ENCODE results near the gene MYNN. TPM values are rescaled to one million over a fixed set of nuclear protein-coding genes. Genes with fewer than 3 reads are reported as not detected.

The MYNN gene
- total RNA-seq, 1 experiment from 2014 or later = 13.5 TPM

DNA sequence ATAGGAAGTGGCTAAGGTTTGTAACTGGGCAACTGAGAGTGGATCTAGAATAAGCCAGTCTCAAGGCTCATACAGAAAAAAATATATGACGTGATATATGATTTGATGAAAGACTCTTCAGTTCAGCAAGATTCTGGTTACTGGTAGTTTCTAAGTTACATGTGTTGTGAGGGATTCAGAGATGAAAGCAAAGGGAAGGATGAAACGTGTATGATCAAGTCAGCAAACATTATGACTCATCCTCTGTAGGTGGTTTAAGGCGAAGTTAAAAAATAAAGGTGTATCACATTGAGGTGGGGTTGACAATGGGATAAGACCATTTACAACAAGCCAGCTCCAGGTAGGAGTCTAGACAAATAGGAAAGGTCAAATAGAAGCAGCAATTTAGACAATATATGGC, 24.5 kb upstream of the MYNN start:
- Histone ChIP-seq H3K4me2 (ENCODE audit: low read length) (peak overlapping the region; percentile 10; the same call in 1 of the 2 replicates), H3K4me1 (ENCODE audit: control insufficient read depth in 1 of 2, insufficient read depth in 2 of 2, low read length in 2 of 2) (peaks cover 0 to 9% of the 10 kb centered on the region in 2 experiments; a peak in 1 of 4 replicates), H4K20me1 (ENCODE audit: insufficient read depth) (no peaks in the 10 kb centered on the region), H3K27ac (ENCODE audit: low read depth, low read length) (no peak overlapping the region), H3K9me2 (ENCODE audit: insufficient read depth) (no peaks in the 10 kb centered on the region), H3K36me3 (ENCODE audit: control insufficient read depth in 1 of 2, insufficient read depth in 2 of 2, low read length in 2 of 2) (no peaks in the 10 kb centered on the region), H3K79me2 (ENCODE audit: insufficient read depth, low read length) (no peaks in the 10 kb centered on the region), H3K9me3 (ENCODE audit: control insufficient read depth in 1 of 2, insufficient read depth in 1 of 2, low read depth in 1 of 2, low read length in 2 of 2) (no peaks in the 10 kb centered on the region), H3K27me3 (ENCODE audit: insufficient read depth, low read length) (0 out of 2 replicates have a peak, but pooled peaks cover 7% of the 10 kb centered on the region), H2AFZ (ENCODE audit: low read depth, low read length, poor library complexity, severe bottlenecking) (no peak overlapping the region), H3K9ac (ENCODE audit: low read length) (no peak overlapping the region), H3K4me3 (replicated peaks in 1 of 2; ENCODE audit: low read depth in 1 of 2, low read length in 2 of 2) (no peak overlapping the region)
- intact Hi-C loops (cut with micrococcal nuclease) = no loop called here
- DNase-seq (ENCODE audit: low read depth, low spot score) (no peak), ATAC-seq (peak; percentile 32; the same call in 1 of the 2 replicates)
- BruUV-seq (replicated peaks) = no TSS peak
- TF ChIP-seq SIN3A (IDR thresholded peaks at IDR 0.05; ENCODE audit: low read depth) (no peak), EZH2 (IDR thresholded peaks at IDR 0.05) (no peak), JUND (IDR thresholded peaks at IDR 0.05) (peak; percentile 29; the same call in 1 of the 2 replicates), REST (IDR thresholded peaks at IDR 0.05; ENCODE audit: low read depth) (no peak), ZNF274 (IDR thresholded peaks at IDR 0.05; ENCODE audit: low read depth, low read length) (no peak), FOSL1 (IDR thresholded peaks at IDR 0.05; ENCODE audit: low read depth) (0 out of 2 replicates have a peak, but pooled peaks have one; percentile 6), TCF7L2 (IDR thresholded peaks at IDR 0.05; ENCODE audit: borderline replicate concordance, extremely low read depth, insufficient read depth, insufficient read length) (peak; percentile 37)
- TF ChIP-seq, protein P1, sequence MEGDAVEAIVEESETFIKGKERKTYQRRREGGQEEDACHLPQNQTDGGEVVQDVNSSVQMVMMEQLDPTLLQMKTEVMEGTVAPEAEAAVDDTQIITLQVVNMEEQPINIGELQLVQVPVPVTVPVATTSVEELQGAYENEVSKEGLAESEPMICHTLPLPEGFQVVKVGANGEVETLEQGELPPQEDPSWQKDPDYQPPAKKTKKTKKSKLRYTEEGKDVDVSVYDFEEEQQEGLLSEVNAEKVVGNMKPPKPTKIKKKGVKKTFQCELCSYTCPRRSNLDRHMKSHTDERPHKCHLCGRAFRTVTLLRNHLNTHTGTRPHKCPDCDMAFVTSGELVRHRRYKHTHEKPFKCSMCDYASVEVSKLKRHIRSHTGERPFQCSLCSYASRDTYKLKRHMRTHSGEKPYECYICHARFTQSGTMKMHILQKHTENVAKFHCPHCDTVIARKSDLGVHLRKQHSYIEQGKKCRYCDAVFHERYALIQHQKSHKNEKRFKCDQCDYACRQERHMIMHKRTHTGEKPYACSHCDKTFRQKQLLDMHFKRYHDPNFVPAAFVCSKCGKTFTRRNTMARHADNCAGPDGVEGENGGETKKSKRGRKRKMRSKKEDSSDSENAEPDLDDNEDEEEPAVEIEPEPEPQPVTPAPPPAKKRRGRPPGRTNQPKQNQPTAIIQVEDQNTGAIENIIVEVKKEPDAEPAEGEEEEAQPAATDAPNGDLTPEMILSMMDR (IDR thresholded peaks at IDR 0.05 in 2 of 3, conservative IDR thresholded peaks at IDR 0.05 in 1 of 3; ENCODE audit: borderline replicate concordance in 1 of 3, insufficient read depth in 1 of 3, low read depth in 2 of 3, low read length in 2 of 3) = no peak
- ChIA-PET CTCF (no interaction called here), RAD21 (ENCODE audit: low non-redundant PET in 1 of 2, low total read pairs in 2 of 2, uncharacterized antibody in 2 of 2, unreplicated experiment in 2 of 2) (no interaction called here), POLR2A (no interaction called here)
